Measurements from ENCODE around the gene SNIP1.
A peak's percentile ranks its signal among the peaks of the same experiment; 100 is the strongest.
"Not testable (repeated sequence)": the region's sequence is repeated elsewhere in the genome, so short reads cannot be mapped to it uniquely, and the experiment has no call there.

SNIP1 gene, protein sequence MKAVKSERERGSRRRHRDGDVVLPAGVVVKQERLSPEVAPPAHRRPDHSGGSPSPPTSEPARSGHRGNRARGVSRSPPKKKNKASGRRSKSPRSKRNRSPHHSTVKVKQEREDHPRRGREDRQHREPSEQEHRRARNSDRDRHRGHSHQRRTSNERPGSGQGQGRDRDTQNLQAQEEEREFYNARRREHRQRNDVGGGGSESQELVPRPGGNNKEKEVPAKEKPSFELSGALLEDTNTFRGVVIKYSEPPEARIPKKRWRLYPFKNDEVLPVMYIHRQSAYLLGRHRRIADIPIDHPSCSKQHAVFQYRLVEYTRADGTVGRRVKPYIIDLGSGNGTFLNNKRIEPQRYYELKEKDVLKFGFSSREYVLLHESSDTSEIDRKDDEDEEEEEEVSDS

DNA sequence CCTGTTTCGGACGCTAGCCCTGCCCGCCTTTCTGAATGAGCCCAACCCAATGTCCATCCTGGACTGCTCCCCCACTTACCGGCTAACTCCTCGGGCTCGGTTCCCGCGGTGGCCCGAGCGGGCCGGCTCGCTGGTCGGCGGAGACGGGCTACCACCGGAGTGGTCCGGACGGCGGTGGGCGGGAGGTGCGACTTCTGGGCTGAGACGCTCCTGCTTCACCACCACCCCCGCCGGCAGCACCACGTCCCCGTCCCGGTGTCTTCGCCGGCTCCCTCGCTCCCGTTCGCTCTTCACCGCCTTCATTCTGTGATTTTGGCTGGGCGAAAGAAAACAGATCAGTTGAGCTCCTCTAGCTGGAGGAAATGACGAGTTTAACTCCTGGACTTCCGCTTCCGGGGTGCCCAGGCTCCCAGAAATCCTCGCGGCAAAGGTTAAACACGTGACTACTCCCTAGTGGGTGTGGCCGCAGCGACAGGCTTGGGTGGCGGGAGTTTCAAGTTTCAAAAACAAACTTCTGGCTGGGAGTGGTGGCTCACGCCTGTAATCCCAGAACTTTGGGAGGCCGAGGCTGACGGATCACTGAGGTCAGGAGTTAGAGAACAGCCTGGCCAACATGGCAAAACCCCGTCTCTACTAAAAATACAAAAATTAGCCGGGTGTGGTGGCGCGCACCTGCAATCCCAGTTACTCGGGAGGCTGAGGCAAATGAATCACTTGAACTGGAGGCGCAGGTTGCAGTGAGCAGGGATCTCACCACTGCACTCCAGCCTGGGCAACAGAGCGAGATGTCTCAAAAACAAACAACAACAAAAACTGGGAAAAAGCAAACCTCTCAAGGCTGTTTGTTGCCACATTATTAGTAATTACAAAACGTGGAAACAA is at the start of gene SNIP1:
SNIP1 (minus strand) TSS at position 367 of the 882 bp plus-strand sequence; CDS start at position 303, 64 bp downstream.
- H3K9me3 ChIP-seq (ENCODE audit: low read length): no peaks in the 10 kb centered on the region
- no peaks in the 10 kb centered on the region for H3K27me3 ChIP-seq (ENCODE audit: insufficient read depth, low read length)
- H3K4me1 ChIP-seq (ENCODE audit: insufficient read depth, low read length): peaks cover 25% of the 10 kb centered on the region
- H3K4me3 ChIP-seq (ENCODE audit: low read length): peak within 1 kb of the TSS; percentile 89
- H2AFZ ChIP-seq (ENCODE audit: low read depth, low read length): peak within 1 kb of the TSS; percentile 37
- peaks cover 23% of the 10 kb centered on the region for H3K36me3 ChIP-seq (ENCODE audit: insufficient read depth, low read length)

DNA sequence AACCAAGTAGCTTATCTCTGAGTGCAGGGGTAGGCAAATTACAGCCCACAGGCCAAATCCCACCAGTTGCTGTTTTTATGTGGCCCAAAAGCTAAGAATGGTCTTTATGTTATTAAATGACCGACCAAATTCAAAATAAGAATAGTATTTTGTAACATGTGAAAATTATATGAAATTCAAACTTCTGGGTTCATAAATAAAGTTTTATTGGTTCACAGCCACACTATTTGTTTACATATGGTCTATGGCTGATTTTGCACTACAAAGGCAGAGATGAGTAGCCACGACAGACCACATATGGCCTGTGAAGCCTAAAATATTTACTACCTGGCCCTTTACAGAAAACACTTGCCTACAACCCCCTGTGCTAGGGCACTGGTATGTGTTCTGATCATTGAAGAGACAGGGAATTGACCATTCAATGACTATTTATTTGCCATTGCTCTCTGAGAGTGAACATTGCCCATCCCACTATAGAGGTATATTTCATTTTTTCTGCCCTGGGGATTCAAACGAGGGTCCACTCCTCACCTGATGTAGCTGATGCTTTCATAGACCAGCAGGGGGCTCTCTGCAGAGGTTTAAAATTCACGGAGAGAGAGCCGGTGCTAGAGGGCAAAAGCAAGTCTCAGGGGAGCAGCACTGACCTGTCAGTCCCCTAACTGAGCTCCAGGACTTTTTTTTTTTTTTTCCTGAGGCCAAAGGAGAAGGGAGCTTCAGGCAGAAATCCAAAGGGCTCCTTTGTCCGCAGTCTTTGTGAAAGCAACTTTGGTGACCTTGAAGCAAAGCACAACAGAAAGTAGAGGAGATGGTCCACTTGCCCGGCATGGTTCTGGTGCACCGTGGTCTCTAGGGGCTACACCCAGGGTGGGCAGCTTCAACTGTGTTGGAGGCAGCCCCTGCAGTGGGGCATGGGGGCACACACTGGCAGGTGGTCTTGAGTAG is 48.9 kb upstream of the SNIP1 start:
- Histone ChIP-seq H3K9me3 (ENCODE audit: low read length) (no peaks in the 10 kb centered on the region), H3K36me3 (ENCODE audit: insufficient read depth, low read length) (no peaks in the 10 kb centered on the region), H3K4me3 (ENCODE audit: low read length) (no peak overlapping the region), H3K27me3 (ENCODE audit: insufficient read depth, low read length) (peaks cover 52% of the 10 kb centered on the region), H3K4me1 (ENCODE audit: insufficient read depth, low read length) (no peaks in the 10 kb centered on the region), H2AFZ (ENCODE audit: low read depth, low read length) (no peak overlapping the region)

GRCh38 chr1:37601441-37601840 is 47.3 kb upstream of the SNIP1 start:
- H3K27me3 ChIP-seq (ENCODE audit: insufficient read depth, low read length): peaks cover 42% of the 10 kb centered on the region
- H3K36me3 ChIP-seq (ENCODE audit: insufficient read depth, low read length): no peaks in the 10 kb centered on the region
- H3K9me3 ChIP-seq (ENCODE audit: low read length): no peaks in the 10 kb centered on the region

GRCh38 chr1:37599940-37600339 is 45.8 kb upstream of the SNIP1 start:
- Histone ChIP-seq H3K36me3 (ENCODE audit: insufficient read depth, low read length) (no peaks in the 10 kb centered on the region), H3K4me1 (ENCODE audit: insufficient read depth, low read length) (peaks cover 7% of the 10 kb centered on the region), H2AFZ (ENCODE audit: low read depth, low read length) (no peak overlapping the region), H3K9me3 (ENCODE audit: low read length) (no peaks in the 10 kb centered on the region), H3K4me3 (ENCODE audit: low read length) (no peak overlapping the region), H3K27me3 (ENCODE audit: insufficient read depth, low read length) (peaks cover 29% of the 10 kb centered on the region)

More at GRCh38 chr1:37601441-37601840, 47.3 kb upstream of the SNIP1 start:
- no peak overlapping the region for H2AFZ ChIP-seq (ENCODE audit: low read depth, low read length)
- H3K4me3 ChIP-seq (ENCODE audit: low read length): no peak overlapping the region
- peaks cover under 1% of the 10 kb centered on the region for H3K4me1 ChIP-seq (ENCODE audit: insufficient read depth, low read length)

DNA sequence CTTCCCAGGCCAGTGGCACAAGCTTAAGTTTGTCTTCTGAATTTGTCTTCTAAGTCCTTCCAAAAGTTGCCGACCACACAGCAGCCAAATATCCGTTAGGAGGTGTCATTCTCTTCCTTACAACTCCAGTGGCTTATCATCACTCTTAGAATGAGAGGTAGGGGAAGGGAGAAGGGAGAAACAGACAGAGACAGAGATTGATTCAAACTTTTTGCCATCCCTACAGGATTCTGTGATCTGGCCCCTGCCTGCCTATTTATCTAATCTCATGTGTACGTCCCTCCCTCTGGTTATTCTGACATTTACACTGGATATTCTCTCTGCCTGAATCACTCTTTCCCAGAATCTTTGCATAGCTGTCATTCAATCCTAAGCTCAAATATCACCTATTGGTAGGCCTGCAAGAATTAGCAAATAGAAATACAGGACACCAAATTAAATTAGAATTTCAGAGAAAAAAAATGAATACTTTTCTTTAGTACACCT is 42.1 kb upstream of the SNIP1 start:
- H3K27me3 ChIP-seq (ENCODE audit: insufficient read depth, low read length): peaks cover 19% of the 10 kb centered on the region
- peaks cover 21% of the 10 kb centered on the region for H3K36me3 ChIP-seq (ENCODE audit: insufficient read depth, low read length)
- peak overlapping the region; percentile 85 for H2AFZ ChIP-seq (ENCODE audit: low read depth, low read length)
- H3K4me1 ChIP-seq (ENCODE audit: insufficient read depth, low read length): peaks cover 13% of the 10 kb centered on the region
- H3K4me3 ChIP-seq (ENCODE audit: low read length): peak overlapping the region; percentile 82
- H3K9me3 ChIP-seq (ENCODE audit: low read length): no peaks in the 10 kb centered on the region

- H3K4me1 ChIP-seq (ENCODE audit: insufficient read depth, low read length): peaks cover 13% of the 10 kb centered on the region
- peaks cover 14% of the 10 kb centered on the region for H3K27me3 ChIP-seq (ENCODE audit: insufficient read depth, low read length)
- H2AFZ ChIP-seq (ENCODE audit: low read depth, low read length): peak within 1 kb of the TSS; percentile 85
- peaks cover 27% of the 10 kb centered on the region for H3K36me3 ChIP-seq (ENCODE audit: insufficient read depth, low read length)
- H3K4me3 ChIP-seq (ENCODE audit: low read length): peak within 1 kb of the TSS; percentile 82
- no peaks in the 10 kb centered on the region for H3K9me3 ChIP-seq (ENCODE audit: low read length)
These were observed 41.5 kb upstream of the SNIP1 start, which contains the start of gene GNL2 for GRCh38 chr1:37595440-37596181. Gene GNL2, minus strand, starts transcription at chr1:37595937. Its CDS starts 115 bp downstream, at chr1:37595822.

GRCh38 chr1:37593726-37594125 is 39.6 kb upstream of the SNIP1 start:
- H2AFZ ChIP-seq (ENCODE audit: low read depth, low read length): no peak overlapping the region
- peaks cover 9% of the 10 kb centered on the region for H3K27me3 ChIP-seq (ENCODE audit: insufficient read depth, low read length)
- H3K36me3 ChIP-seq (ENCODE audit: insufficient read depth, low read length): peaks cover 42% of the 10 kb centered on the region
- H3K4me3 ChIP-seq (ENCODE audit: low read length): no peak overlapping the region
- peaks cover 13% of the 10 kb centered on the region for H3K4me1 ChIP-seq (ENCODE audit: insufficient read depth, low read length)
- H3K9me3 ChIP-seq (ENCODE audit: low read length): no peaks in the 10 kb centered on the region

- peaks cover 79% of the 10 kb centered on the region for H3K36me3 ChIP-seq (ENCODE audit: insufficient read depth, low read length)
- no peaks in the 10 kb centered on the region for H3K9me3 ChIP-seq (ENCODE audit: low read length)
- no peaks in the 10 kb centered on the region for H3K4me1 ChIP-seq (ENCODE audit: insufficient read depth, low read length)
- no peak overlapping the region for H3K4me3 ChIP-seq (ENCODE audit: low read length)
- no peak overlapping the region for H2AFZ ChIP-seq (ENCODE audit: low read depth, low read length)
- no peaks in the 10 kb centered on the region for H3K27me3 ChIP-seq (ENCODE audit: insufficient read depth, low read length)
These were observed 34.8 kb upstream of the SNIP1 start for GRCh38 chr1:37588939-37589338.

DNA sequence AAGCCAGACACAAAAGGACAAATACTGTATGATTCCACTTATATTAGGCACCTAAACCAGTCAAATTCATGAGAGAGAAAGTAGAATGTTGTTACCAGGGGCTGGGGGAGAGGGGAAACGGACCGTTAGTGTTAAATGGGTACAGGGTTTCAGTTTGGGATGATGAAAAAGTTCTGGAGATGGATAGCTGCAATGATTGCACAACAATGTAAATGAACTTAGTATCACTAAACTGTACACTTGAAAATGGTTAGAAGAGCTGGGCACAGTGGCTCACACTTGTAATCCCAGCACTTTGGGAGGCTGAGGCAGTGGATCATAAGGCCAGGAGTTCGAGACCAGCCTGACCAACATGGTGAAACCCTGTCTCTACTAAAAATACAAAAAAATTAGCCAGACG is 30.5 kb upstream of the SNIP1 start:
- not testable (repeated sequence) for H3K4me3 ChIP-seq (ENCODE audit: low read length); H2AFZ ChIP-seq (ENCODE audit: low read depth, low read length); H3K27me3 ChIP-seq (ENCODE audit: insufficient read depth, low read length); H3K9me3 ChIP-seq (ENCODE audit: low read length); H3K4me1 ChIP-seq (ENCODE audit: insufficient read depth, low read length)
- H3K36me3 ChIP-seq (ENCODE audit: insufficient read depth, low read length): peaks cover 78% of the 10 kb centered on the region

GRCh38 chr1:37575692-37576091 is 21.6 kb upstream of the SNIP1 start:
- no peaks in the 10 kb centered on the region for H3K27me3 ChIP-seq (ENCODE audit: insufficient read depth, low read length)

DNA sequence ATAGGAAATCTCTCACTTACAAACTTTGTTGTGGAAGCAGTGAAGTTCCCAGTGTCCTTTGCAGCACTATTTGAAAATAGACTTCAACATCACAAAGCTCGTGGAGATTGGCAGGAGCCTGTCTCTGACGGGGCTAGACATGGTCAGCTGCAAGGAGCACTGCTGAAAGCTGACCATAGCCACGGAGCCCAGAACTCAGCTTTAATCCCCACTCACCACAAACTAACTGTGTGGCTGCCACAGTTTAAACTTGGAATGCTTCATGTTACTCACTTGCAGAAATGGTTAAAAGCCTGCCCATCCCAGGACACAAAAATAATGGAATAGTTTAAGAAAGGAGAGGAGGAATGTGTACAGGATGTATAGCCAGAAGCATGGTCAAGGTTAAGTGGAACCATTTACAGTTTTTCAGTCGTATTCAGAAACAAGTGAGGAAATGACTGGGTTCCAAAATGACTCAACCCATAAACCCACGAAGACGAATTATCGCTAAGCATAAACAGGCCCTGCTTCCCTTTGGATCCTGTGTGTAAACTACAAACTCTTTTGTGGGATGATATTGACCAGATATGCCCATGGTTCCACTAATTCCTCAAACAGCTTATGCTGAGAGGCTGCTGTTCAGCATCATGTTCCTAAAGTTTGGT is 20.9 kb upstream of the SNIP1 start:
- Histone ChIP-seq H3K4me3 (ENCODE audit: low read length) (no peak overlapping the region), H2AFZ (ENCODE audit: low read depth, low read length) (no peak overlapping the region), H3K9me3 (ENCODE audit: low read length) (no peaks in the 10 kb centered on the region), H3K36me3 (ENCODE audit: insufficient read depth, low read length) (peaks cover 81% of the 10 kb centered on the region), H3K27me3 (ENCODE audit: insufficient read depth, low read length) (no peaks in the 10 kb centered on the region), H3K4me1 (ENCODE audit: insufficient read depth, low read length) (no peaks in the 10 kb centered on the region)

More at GRCh38 chr1:37575692-37576091, 21.6 kb upstream of the SNIP1 start:
- no peaks in the 10 kb centered on the region for H3K9me3 ChIP-seq (ENCODE audit: low read length)
- H2AFZ ChIP-seq (ENCODE audit: low read depth, low read length): no peak overlapping the region
- peaks cover 82% of the 10 kb centered on the region for H3K36me3 ChIP-seq (ENCODE audit: insufficient read depth, low read length)
- no peak overlapping the region for H3K4me3 ChIP-seq (ENCODE audit: low read length)
- no peaks in the 10 kb centered on the region for H3K4me1 ChIP-seq (ENCODE audit: insufficient read depth, low read length)

Measured in neuron (in vitro differentiated cells).